Frontal cortex (tissue), 4 donors: ENCODE data around the gene RASEF. TPM values are rescaled to one million over a fixed set of nuclear protein-coding genes. Genes with fewer than 3 reads are reported as not detected.

ENCODE experiments used
- DNase-seq, 2 donors: peaks; one replicate each; pipeline ENCODE4 v3.0.0; 2012; ENCODE audit warnings: low spot score in 2 of 2
- FAIRE-seq: peaks from 2 replicates; lab custom pipeline; 2012; peaks lifted over from hg19 to GRCh38; lab: Jason Lieb, UNC
- total RNA-seq: library from RNA; depleted of rRNA; stranded (reverse); fragments of >200 nt; gene quantifications from one replicate; pipeline ENCODE4 v1.2.3, GENCODE V29; 2014
- donor health status: control.
- donor health status: control.
- donor health status: control.

RASEF gene
- total RNA-seq, 1 donor from 2014 or later = 0.41 TPM

DNA sequence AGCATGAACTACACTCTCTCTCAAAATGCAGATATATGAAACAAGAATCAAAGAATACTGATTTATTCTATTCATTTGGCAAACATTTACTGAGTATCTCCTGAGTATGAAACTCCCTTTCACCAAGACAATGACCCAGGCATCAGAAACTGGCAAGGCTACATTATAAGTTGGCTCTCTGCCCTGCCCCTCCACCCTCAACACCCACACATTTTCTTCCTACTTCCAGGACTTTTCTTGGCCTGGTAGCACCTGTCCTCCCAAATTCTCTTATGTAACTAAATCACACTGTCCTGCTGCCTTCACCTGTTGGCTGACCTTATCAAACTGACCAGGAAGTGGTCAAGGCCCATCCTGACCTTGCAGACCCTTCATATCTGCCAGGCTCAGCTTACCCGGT, 3.5 kb downstream of the RASEF start:
- FAIRE-seq (no peak), DNase-seq (no peak)

DNA sequence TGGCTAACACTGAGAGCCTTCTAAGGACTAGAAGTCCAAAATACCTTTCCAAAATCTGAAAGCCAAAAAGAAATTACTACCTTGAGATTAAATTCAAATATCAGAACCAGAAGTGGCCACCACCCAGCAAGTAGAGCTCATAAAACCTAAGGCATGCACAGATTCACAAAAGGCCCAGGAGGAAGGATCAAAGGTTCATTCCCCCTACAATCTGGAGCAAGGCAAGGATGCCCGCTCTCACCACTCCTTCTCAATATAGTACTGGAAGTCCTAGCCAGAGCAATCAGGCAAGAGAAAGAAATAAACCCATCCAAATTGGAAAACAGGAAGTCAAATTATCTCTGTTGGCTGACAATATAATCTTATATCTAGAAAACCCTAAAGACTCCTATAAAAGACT, 6.0 kb downstream of the RASEF start:
- FAIRE-seq = no peak
- DNase-seq = no peak

DNA sequence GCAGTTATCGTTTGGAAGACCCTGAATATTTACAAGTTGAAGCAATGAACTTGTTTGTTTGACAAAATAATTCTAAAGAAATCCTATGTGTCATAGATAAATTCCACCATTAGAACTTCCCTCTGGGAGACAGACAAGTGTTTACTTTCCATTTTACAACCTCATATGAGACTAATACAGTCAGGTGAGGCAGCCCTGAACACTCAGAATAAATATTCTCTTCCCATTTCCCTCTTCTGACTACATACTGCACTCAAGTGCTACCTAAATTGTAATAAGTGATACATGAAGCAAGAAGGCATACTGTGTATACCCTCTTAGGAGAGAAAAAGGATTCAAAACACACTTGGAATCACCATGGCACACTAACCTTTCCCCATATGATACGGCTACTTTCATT, 6.8 kb downstream of the RASEF start:
- FAIRE-seq = no peak

DNA sequence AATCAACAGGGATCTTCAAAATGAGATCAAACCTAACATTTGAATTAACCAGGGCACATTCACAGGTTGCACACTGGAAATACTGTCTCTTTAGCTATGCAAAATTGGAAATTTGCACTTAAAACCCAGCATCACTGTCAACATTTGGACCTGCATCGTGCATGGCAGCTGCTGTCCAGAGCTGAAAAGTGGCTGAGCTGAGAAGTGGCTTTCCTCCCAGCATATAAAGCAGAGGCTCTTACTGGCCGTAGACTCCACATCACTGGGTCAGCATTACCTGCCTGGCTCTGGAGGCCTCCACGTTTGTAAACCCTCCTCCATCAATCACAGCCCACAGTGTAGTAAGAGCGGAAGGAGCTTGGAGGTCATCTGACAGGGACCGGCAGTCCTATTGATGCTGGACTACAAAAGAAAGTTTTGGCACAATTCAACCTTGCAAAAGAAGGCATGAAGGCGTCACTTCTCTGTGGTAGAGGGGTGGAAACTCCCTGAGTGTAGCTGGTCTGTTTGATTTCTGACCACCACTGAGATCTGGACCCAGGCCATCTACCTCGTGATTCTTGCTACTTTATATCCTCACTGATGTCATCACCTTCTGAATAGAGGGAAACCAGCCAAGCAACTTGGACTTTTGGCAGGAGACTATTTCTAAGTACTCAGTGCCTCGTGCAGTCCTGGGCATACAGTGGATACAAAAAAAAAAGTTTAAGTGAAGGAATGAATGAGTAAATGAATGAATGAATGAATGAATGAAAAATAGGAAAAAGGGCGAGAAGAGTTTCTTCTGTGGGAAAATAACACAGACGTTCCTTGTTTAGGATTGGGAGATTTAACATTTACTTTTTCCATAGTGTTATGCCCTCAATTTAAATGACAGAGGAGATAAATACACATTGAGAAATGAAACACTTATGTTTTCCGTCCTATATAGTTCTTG, 14.8 kb downstream of the RASEF start:
- FAIRE-seq (no peak), DNase-seq (no peak)

More for the DNA sequence above, 6.8 kb downstream of the RASEF start:
- DNase-seq = no peak

DNA sequence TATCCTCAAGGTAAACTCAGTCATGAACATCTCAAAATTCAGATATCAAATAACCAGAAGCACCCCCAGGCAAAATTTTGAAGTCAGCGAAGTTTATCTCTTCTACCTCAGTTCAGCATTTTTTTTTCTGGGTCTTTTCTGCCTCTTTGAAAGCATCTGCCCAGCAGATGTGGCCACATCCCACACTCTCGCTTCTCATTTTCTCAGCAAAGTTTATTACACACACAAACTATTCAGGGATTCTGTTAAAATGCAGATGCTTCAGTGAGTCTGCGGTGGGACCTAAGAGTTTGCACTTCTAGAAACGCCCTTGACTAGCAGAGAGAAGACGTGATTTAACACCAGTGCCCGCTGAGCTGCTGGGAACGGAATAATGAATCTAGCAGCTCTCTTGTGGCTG, 19.3 kb downstream of the RASEF start:
- no peak for FAIRE-seq
- no peak for DNase-seq

DNA sequence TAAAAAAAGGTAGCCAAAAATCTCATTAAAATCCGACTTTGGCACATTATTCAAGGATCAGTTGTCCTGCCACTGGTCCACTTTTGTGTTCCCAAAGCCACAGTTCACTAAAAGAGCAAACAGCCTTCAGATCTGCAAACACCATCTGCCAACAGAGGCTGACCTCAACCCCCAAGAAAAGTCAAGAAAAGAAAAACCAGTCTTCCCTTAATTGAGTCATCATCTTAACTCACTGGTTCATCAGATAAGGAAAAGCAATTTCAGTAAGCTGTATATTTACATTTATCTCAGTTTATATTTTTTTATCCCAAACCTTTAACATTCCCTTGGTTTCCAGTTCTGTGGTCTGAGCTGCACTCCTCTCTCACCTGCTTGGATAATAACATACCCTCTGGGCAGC, 21.2 kb downstream of the RASEF start:
- FAIRE-seq (no peak), DNase-seq (no peak)

DNA sequence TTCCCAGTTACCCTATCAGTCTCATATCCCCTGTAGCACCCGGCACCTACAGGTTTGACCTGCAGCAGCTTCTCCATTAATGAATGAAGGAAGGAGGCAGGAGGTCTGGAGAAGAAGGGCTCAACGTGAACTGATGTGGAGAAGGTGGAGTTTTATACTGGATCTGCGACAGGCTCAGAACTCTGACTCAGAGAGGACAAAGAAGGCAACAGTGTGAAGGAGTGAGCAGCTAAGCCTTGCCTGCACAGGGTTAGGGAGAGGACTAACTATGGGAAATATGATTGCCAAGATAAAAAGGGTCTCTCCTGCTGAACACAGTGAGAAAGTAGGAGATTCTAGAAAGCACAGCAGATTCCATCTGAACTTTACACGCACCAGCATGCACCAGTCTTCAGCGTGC, 23.6 kb downstream of the RASEF start:
- FAIRE-seq (no peak), DNase-seq (no peak)

DNA sequence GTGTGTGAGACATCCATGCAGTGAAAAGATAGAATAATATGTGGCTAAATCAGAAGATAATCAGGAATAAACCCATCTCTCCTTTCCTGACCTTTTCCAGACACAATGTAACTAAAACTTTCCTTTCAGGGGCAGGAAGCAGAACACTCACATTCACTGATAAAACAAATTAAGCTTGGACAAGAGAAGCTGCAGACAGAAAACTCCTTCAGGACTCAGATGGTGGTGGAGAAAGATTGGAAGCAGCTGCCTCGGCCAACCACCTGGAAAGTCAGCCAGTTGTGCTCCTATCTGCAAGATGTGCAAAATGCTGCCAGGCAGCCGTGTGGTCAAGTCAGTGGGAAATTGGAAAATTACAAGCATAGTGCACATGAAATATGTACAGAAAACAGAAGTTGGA, 26.9 kb downstream of the RASEF start:
- FAIRE-seq = no peak
- no peak for DNase-seq

DNA sequence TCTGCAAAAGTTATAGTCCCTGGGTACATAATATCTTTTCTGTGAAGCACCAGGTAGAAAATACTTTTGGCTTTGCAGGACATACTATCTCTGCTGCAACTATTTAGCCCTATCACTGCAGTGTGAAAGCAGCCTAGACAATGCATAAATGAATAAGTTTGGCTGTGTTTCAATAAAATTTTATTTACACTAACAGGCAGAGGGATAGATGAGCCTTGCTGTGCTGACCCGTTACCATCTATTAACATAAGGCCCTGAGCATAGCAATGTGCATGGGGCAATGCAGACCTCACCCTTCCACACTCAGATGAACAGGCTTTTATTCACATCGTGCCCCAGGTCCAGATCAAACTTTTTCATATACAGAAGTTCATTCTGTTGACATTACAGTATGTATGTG, 27.8 kb downstream of the RASEF start:
- DNase-seq = no peak
- no peak for FAIRE-seq

DNA sequence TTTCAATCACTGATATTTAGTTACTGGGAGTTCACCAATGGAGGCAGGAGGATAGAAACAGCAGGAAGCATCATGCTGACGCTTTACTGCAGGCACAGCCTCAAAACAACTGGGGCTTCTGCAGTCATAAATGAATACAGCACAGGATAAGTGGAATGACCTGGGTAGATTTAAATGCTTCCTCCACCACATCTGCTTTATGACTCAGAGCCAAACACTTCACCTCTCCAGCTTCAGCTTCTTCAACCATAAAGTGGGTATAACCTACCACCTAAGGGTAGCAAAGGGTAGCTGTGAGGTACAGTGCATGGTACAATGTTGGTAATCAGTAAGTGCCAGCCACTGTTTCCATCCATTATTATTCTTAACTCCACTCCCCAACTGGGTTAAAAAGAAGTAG, 28.4 kb downstream of the RASEF start:
- DNase-seq = no peak
- FAIRE-seq = no peak

DNA sequence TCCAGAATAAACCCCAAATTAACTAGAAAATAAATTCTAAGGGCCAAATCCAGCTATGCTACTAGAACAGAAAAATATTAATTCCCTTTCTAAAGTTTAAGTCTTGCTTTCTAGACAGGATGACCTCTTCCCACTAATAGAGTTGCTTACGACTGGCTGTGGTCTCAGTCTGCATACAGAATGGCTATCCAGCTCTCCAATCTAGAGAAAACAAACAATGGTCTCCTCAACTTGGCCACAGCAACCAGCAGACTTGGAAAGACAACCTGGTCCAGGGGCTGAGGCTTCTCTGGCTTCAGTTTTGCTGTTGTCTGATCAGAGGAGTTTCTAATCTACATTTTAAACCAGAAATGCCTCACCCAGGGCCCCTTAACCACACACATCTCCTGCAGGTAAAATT, 28.9 kb downstream of the RASEF start:
- DNase-seq (no peak), FAIRE-seq (no peak)

DNA sequence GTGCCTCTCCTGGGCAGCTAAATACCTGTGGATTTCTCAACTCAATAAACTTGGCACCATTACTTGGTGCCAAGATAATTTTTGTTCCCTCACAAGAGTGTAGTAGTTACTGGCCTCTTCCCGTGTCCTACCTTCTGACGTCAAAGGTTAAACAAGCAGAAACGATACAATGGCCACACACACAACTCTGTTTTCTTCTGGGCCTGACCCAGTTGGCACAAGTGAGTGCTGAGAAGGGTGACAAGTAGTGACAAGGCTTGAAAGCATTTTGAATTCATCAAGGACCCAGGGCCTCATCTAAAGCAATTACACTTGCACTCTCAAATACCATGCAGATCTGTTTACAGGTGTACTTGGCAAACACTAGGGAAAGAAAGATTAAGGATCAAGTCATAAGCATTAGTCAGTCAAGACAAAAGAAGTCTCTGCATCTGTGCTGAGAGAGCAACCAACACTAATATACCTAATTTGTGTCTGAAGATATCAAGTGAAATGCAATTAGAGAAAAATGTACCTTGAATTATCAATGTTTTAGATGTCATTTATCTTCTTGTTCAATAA, 30.8 kb downstream of the RASEF start:
- no peak for DNase-seq
- no peak for FAIRE-seq

DNA sequence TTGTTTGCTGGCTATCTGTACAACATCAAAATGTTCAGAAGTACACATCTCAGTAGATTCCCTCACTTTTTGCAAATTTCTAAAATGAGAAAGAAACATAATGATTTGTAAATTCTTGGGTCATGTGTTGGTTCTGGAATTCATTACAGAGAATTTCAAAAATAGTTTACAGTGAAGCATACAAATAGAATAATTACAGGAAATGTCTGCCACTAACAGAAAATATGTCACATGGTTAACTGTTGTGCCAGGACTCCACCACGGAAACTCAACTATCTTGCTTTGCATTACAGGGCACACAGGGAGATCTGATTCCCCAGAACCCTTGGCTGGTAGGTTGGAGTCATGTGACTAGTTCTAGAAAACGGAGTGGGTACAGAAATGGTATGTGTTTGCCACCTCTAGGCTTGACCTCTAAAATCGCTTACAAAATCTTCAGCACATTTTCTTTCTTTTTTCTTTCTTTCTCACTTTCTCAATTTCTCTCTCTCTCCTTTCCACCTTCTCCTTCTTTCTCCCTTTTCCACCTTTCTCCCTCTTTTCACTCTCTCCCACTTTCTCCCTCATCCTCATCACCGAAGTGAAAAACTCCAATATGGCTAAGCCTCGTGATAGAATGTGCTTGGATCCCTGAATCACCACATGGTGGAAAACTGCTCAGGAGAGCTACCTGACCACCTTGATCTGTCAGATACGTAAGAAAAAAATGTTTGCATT, 32.4 kb downstream of the RASEF start:
- DNase-seq (no peak), FAIRE-seq (no peak)

DNA sequence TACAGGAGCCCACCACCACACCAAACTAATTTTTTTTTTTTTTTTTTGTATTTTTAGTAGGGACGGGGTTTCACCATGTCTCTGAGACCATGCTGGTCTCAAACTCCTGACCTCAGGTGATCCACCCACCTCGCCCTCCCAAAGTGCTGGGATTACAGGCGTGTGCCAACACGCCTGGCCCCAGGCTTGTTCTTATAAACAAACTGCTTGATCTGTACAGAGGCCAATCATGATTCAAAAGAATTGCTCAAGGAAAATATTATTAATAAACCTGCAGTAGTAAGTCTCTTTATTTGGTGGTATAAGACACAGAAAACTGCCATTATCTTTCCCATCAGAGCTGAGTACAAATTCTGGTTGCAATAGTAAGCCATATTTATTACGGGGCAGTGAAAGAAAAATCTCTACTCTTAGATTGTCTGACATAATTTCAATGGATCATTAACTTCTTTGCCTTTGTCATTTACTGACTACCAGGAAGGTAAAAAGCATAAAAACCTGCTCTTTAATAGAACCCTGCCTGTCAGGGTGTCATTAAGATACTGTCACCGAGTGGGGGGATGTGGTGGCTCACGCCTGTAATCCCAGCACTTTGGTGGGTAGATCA, 33.3 kb downstream of the RASEF start:
- DNase-seq = no peak
- no peak for FAIRE-seq

DNA sequence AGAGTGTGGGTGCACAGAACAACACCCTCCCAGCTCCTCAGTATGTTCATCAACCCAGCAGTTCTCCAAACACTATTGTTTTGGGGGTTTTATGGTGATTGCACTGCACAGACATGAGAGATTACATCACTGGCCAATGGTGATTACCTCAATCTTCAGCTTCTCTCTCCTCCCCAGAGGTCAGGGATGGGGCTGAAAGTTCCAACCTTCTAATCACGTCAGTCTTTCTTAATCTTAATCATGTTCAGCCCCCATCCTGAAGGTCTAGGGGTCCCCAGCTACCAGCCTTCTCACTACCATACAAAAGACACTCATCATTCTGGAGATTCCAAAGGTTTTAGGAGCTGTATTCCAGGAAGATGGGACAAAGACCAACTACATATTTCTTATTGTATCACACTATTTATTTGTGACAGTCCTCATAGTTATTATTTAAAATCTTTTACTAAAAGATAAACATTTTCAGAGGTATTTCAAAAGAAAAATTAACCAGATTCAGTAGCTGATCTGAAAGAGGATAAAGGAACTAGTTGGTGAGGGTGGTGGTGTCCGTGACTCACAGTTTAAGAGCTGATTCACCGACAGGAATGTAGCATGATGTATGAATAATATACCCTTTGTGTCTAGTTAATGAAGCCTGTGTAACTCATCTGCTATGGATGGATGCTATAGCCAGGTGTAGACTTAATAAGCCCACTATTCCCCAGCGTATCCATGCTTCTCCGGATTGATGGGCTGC, 35.6 kb downstream of the RASEF start:
- DNase-seq (no peak), FAIRE-seq (no peak)

DNA sequence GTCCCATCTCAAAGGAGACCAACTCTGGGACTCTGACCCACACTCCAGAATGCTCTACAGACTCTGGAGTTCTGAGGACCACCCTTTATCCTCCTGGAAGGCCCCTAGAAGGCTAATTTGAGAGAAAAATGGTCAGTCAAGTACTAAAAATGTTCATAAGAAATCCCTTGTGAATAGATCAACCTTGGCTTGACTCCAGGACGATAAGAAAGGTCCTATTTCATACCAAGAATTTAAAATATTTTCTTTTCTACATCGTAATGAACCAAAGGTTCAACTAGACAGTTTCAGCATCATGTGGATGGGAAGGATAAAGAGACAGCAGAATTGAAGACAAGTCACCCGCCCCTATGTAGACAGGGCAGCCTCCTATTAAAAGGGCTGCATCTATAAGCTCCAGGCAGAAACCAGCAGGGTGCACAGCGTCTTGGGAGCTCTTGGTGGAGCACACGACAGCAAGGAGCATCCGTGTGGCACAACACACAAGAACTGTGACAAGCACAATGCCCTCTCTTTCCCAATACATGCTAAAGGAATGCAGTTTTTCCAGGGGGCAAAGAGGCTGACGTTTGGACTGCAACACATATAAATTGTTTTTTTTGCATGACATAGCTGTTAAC, 38.3 kb downstream of the RASEF start:
- no peak for FAIRE-seq
- no peak for DNase-seq

DNA sequence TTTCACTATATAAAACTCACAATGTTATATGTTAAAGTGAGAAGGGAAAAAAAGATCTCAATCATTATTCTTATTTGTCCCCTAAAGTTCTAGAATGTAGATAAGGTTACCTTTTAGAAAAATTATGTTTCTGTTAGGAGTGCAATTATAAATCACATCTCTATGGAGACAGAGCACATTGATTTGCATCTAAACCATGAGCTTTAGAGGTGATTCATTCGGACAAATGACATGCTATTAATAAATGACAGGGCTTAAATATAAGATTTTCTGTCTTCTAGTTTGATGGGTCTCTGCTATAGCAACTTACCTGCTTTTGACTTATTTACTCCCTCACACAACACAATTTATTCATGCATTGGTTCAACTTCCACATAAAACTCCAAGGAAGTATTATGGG, 39.8 kb downstream of the RASEF start:
- FAIRE-seq (no peak), DNase-seq (no peak)

DNA sequence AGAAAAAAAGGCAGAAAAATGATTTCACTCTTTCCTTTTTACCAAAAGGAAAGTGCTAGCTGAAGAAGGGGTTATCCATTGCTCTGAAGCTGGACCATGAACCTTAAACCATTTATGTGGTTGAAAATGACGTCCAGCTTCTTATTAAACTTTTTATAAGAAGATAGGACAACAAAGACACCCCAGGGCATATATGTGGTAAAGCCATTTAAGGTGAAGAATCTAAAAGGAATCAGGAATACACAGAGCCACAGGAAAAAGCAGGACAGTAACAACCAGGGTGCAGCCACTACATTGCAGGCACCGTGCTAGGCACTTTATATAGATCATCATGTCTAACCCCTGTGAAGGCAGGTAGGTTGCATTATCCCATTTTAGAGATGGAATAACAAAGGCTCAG, 42.1 kb downstream of the RASEF start:
- FAIRE-seq = no peak
- no peak for DNase-seq

DNA sequence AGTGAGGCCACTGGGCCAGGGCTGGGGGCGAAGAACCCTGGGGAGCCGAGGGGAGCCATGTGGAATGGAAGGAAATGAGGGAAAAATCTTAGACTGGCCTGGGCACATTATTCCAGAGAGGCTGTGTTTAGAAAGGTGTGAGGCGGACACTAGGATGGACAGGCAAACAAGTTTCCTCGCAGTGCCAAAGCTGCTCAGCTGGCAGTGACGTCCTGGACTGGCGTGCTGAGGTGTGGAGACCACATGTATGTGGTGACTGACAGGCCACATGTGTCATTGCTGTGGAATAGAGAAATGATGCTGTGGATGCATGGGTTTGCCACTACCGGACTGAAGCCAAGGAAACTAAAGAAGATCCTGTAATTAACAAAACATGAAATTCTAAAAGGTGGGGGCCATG, 42.6 kb downstream of the RASEF start:
- FAIRE-seq (no peak), DNase-seq (no peak)

DNA sequence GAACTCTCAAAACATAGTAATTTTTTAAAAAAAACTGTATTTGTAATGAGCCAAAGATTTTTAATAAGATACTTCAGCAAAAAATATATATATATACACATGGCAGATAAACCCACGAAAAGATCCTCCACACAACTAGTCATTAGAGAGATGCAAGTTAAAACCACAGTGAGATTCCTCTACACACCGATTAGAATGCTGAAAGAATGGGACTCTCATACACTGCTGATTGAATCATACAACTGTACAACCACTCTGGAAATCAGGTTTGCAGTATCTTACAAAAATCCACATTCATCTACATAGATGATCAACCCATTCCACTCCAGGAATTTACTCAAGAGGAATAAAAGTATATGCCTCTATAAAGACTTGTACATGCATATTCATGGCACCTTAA, 43.7 kb downstream of the RASEF start:
- DNase-seq (no peak), FAIRE-seq (no peak)
